Neural progenitor cell (in vitro differentiated cells): Measurements from ENCODE around the gene CBLB.

Source experiments
- EZH2 ChIP-seq: fragments of 200-600 bp; sonication (generic); IDR thresholded peaks from 2 replicates; pipeline ENCODE4 v1.6.1; 2017; ENCODE audit warnings: antibody characterized with exemption, mild to moderate bottlenecking, moderate library complexity
- EZH2phosphoT487 ChIP-seq: fragments of 200-600 bp; sonication (generic); IDR thresholded peaks from 2 replicates; pipeline ENCODE4 v1.6.1; 2017; ENCODE audit warnings: antibody characterized with exemption
- TF ChIP-seq, protein P1 (sequence below): fragments of 200-600 bp; sonication (generic); IDR thresholded peaks from 2 replicates; pipeline ENCODE4 v1.5.1; 2017; ENCODE audit warnings: antibody characterized with exemption, mild to moderate bottlenecking

DNA sequence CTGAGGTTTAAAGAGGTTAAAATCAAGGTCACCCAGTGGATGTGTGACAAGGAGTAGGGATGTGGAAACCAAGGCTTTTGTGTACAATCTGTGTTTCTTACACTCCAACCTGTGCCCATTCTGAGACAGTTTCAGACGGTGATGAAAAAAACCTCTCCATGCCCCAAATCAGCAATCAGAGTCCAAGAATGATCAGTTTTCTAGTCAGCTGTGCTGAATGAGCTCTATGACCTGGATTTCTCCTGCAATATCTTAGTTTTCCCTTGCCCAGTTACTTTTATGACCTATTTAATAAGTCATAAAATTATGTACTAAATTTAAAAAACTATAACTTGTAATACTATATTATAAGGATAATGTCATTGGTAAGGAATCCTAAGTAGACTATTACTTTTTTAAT is 37.5 kb upstream of the CBLB start:
- TF ChIP-seq, protein P1, sequence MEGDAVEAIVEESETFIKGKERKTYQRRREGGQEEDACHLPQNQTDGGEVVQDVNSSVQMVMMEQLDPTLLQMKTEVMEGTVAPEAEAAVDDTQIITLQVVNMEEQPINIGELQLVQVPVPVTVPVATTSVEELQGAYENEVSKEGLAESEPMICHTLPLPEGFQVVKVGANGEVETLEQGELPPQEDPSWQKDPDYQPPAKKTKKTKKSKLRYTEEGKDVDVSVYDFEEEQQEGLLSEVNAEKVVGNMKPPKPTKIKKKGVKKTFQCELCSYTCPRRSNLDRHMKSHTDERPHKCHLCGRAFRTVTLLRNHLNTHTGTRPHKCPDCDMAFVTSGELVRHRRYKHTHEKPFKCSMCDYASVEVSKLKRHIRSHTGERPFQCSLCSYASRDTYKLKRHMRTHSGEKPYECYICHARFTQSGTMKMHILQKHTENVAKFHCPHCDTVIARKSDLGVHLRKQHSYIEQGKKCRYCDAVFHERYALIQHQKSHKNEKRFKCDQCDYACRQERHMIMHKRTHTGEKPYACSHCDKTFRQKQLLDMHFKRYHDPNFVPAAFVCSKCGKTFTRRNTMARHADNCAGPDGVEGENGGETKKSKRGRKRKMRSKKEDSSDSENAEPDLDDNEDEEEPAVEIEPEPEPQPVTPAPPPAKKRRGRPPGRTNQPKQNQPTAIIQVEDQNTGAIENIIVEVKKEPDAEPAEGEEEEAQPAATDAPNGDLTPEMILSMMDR = no peak
- TF ChIP-seq EZH2 (no peak), EZH2phosphoT487 (no peak)
